Stimulated activated CD4-positive, alpha-beta T cell treated with anti-CD3 and anti-CD28 coated beads, Interleukin-15, amount 100 ng/mL, for 48 hours (primary cell): ENCODE results near the gene KIF3A.

Source experiments
- DNase-seq, 2 donors: peaks; one replicate each; pipeline ENCODE4 v3.0.0-alpha.2; 2020; ENCODE audit warnings: low read depth in 2 of 2

Gene KIF3A

DNA sequence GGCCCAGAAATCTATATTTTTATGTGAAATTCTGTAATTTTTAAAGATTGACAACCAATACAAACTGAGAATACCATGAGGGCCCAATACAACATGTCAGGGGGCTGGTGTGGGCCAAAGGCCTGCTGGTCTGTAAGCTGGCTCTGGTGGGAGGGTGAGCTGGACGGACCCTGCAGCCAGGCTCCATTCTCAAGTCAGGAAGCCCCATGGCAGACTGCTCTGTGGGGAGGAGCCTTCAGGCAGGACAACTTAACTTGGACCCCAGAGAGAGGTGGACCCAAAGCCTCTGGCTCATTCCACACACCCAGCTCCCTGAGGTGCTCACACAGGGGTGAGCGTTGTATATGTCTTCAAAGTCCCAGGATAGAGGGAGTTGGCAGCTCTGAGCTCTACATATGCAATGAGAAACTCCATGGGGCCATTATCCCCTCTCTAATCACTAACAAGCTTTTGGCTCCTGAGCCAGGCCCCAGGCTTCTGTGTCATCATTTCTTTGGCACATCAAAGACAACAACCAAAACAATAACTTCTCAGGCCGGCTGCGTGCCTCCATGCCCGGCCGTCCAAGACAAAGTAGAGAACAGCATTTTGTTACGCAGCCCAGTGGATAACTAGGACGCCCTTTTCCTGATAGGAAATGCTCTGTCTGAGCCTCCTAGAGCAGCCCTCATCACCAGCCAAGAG is 33.3 kb upstream of the KIF3A start:
- no peak for DNase-seq

DNA sequence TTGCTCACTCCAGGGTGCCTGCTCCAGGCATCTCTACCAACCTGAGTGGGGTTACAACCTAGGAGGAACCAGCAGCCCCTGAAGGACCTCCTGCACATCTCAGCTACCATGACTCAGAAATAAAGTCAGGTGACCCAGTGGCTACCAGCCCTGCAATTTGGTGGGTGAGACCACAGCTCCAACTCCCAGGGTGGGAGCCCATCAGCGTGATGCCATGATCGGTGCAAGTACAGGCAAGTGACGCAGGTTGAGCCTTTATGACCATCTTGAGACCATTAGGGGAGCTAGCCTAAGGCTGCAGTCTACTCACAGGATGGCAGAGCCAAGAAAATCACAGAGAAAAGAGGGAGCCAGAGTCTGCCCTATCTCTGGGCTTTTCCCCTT is 31.1 kb upstream of the KIF3A start:
- DNase-seq = no peak

DNA sequence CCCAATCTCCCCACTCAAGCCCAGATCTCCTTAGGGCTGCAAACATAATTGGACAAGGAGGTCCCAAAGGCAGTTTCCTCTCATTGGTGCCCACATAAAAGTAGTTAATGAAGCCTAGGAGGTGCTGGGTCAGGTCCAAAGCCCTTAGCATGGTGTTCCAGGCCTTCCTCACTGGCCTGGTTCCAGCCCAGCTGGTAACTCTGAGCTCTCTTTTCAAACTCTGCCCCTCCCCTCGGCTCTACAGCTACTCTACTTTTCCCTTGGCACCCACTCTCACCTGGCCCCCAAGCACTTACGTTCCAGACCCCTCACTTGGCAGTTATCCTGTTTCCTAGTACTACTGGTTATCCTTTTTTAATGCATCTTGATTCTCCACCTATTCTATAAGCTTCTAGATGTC is 29.8 kb upstream of the KIF3A start:
- DNase-seq = no peak

DNA sequence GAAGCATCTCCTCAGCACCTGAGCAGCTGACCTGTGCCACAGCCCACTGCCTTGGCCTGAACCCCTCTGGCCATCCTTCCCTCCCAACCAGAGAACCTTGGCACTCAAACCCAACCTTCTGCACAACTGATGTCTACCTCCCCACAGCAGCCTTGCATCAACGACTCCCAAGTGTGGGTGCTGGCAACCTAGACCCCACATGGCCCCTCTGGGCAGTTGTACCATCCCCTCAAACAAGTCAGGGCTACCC is 29.4 kb upstream of the KIF3A start:
- no peak for DNase-seq

DNA sequence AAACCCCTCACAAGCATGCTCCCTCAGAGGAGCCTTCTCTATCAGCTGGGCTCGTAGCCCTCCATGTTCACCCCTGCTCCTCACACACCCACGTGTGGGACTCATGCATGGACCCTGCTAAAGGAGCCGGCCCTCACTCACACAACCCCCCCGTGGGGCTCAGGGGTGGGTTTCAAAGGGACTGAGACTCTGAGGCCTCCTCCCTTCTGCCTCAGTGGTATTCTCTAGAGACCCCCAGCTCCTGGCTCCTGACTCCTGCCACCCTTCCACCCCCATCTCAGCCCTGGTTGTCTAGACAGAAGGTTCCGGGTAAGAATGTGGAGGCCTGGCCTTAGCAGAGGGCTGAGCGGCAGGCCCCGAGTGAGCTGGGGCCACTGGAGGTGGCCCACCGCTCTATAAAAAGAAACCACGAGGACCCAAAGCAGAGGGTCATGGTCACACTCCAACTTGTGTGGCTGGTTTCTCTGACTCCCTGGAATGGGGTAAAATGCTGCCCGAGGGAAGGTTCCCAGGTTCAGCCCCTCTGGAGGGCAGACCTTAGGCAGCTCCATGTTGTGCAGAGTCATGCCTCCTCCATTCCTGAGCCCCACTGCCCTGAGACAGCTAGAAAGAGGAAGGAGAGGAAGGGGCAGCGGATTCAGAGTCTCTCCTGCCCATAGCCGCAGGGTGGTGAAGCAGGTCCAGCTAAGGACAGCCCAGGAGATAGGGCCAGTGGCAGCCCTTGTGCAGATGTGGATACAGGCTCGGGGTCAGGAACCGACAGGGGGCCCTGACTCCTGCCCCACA is 28.9 kb upstream of the KIF3A start:
- DNase-seq = no peak

DNA sequence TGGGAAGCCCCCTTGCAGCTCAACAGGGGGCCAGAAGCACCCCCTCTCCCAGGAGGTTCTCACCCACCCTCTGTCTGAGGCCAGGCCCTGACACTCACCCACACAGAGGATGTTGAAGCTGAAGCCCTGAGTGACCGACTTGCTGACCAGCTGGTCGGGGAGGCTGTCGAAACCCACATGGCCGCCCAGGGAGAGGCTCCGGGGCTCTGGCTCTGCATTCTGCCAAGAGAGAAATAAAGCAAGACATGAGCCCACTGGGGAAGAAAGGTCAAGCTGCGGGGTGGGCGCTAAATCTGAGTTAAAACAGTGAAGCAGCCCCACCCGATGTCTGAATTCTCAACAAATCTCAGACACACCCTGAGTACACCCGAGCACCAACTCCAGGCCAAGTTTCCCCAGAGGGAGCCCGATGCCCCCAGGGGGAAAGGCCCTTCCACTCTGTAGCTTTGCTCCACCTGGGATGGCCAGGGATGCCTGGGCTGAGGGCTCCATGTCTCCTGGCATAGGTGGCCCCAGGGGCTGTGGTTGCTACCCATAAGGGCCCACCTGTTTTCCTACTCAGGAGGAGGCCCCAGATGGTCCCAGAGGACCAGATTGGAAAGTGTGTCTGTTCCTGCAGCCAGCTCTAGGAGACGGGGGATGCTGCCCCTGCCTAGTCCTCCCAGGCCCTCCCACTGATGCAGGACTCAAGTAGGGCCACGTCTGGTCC is 28.1 kb upstream of the KIF3A start:
- no peak for DNase-seq

DNA sequence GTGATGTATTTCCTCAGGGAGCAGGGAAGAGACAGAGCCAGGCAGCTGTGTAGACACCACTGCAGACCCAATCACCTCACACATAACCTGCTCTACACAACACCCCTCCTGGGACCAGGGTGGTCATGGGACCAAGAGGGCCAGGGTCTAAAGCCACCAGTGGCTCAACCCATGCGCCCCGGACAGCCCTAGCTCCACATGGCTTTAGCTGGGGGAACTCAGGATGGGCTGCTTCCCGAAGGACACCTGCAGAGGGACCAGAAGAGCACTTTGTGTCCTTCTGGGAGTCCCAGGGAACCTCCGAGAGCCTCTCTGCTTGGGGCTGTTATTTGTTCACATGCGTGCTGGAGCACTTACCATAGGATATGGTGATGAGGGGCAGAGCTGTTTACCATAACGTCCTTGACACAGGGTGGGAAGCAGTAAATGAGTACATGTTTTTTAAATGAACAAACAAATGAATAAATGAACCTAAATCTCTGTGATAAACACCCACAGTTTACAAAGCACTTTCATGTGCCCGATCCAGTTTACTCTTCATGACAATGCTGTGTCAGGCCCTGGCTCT is 27.4 kb upstream of the KIF3A start:
- no peak for DNase-seq

DNA sequence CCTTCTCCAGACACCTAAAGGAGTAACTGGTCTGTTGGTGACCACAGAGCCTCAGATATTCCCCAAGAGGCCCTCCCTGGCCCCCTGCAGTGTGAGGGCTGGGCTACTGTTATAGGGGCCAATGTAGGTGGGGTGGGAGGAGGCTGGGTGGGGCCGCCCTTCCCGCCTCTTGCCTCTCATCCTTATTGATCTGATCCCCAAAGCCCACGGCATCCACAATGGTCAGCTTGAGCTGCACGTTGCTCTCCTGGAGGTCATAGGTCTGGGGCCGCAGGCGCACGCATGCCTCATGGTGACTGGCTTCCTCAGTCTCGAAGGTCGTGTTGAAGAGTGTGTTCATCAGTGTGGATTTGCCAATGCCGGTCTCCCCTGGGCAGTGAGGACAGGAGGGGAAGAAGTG is 26.7 kb upstream of the KIF3A start:
- no peak for DNase-seq

DNA sequence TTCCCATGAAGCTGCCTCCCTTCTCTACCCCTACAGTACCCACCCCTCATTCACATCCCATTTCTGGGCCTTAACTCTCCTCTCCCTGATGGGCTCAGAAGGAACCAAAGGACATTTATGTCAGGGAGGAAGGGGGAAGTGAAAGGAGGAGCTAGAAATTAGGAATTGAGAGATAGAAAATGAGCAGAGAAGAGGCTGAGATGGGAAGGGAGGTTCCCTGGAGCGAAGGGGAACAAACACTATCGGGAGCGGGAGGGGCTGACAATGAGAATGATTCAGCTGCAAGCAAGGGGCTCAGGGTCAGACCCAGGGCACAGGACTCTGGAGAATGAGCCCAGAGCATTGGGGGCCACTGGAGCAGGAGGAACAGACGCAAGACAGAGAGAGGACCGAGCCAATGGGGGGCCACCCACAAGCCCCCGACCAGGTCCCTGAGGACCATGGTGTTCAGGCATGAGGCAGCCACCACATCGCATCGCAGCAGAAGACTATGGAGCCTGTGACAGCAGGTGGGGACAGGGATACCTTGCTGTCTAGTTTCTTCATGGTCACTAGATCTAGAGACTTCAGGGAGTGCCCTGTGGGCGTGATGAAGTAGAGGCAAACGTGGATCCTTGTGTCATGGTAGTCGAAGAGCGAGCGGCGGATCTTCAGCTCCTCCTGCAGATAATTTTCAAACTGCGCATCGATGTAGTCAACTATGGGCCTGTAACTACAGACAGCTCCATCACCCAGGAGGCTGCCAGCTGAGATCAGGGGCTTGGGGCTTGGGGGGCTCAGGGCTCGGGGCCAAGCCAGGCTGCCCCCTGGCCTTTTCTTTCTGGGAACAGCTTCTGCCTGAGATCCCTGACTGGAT is 26.1 kb upstream of the KIF3A start:
- no peak for DNase-seq

DNA sequence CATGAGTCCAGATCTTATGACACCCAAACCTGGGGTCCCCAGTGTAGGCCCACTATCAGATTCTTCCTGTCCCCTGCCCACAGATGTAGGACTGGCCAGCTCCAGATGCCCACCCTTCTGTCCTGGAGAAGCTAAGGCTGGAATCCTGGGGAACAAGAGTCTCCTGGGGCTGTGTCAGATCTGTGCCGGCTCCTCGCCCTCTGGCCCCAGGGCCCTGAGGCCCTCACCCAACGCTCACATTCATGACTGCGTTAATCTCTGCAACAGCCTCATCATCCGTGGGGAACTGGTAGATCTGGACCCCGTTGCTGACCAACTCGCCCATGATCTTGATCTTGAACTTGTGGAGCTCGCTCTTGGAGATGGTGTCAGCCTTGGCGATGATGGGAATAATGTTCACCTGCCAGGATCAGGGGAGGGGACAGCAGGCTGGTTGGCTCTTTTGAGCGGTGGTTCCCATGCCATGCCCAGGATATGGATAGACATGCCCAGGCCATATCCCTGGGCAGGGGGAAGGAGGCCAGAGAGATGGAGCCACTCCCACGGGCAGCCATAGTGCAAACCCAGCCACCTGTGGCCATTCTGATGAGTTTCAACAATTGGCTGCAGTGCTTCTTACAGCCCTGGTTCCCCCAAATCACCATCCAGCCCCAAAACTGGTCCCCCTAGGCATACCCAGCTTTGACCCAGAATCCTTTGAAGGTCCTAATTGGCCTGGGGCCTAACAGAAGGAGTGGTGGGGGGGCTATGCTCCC is 25.1 kb upstream of the KIF3A start:
- no peak for DNase-seq

DNA sequence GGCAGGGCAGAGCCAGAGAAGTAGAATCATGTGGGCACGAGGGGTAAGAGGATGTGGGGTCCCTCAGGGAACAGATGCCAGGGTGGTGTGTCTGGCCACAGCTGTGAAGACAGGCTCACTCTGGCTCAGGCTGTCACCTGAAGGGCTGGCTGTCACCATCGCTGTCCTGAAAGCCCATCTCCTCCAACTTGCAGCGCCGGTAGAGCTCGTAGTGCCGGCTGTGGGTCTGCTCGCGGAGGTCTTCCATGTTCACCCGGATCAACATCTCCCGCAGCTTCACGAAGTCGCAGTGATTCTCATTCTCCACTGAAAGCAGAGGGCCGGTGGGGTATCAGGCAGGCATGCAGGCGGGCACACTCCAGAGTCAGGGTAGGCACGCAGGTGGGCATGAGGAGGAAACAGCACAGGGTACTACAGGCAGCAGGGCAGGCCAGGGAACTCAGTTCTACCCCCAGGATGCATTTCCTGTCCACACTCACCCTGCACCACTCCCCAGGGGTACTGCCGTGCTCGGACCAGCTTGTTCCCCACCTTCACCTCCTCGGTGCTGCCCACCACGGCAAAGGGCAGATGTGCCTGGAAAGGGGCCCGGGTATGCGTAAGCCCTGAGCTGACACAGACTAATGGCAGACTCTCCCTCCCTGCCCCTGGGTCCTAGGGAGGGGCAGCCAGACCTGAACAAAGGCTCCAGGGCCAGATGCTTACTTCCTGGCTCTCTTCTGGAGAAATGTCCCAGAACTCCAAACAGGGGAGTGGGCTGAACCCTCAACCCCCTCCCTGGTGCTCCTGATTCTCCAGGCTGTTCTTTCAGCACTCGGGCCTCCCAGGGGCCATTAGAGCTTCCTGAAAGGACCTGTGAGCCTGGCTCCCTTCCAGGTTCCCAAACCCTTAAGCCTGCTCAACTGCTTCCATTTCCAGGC is 24.2 kb upstream of the KIF3A start:
- DNase-seq = no peak

DNA sequence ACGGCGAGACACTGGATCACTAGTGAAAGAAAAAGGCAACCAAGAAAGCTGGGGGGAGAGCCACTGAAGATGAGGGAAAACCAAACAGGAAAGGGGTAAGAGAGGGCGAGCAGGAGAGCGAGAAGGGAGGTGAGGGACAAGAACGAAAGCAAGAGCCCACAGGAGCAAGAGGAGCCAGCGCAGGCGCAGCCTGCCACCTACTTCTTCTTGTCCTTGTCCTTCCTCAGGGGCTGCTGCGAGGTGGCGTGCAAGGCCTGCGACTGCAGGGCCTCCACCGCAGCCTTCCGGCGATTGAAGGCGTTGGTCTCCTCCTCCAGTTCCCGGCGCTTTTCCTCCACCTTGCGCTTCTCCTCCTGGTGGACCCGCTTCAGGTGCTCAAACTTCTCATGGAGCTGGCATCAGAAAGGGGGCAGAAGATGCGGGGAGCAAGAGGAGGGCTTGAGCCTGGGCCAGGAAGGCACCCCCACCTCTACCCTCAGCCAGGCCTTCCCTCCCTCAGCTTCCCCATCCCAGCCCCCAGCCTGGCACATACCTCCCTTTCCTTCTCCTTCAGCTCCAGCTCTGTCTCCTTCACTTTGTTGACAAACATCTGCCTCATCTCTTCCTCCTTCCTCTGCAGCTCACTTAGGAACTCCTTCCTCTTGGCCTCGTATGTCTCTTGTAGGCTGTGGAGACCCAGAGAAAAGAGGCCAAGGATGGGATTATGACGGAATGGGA is 23.4 kb upstream of the KIF3A start:
- DNase-seq = no peak

DNA sequence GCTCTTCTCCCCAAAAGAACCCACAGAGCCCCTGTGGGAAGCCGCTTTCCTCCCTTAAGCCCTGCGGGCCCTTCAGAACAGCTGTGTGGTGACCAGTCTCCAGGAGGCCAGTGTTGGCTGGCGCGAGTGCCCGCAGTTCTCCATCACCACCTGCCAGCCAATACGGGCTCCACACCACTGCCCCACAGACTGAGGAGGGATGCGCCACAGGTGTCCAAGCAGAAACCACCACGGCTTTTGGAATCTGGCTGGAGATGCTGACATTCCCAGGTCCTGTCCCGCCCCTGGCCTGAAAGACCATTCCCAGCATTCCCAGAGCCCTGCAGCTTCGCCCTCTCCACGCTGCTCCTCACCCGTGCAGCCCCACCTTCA is 22.7 kb upstream of the KIF3A start:
- DNase-seq = no peak

DNA sequence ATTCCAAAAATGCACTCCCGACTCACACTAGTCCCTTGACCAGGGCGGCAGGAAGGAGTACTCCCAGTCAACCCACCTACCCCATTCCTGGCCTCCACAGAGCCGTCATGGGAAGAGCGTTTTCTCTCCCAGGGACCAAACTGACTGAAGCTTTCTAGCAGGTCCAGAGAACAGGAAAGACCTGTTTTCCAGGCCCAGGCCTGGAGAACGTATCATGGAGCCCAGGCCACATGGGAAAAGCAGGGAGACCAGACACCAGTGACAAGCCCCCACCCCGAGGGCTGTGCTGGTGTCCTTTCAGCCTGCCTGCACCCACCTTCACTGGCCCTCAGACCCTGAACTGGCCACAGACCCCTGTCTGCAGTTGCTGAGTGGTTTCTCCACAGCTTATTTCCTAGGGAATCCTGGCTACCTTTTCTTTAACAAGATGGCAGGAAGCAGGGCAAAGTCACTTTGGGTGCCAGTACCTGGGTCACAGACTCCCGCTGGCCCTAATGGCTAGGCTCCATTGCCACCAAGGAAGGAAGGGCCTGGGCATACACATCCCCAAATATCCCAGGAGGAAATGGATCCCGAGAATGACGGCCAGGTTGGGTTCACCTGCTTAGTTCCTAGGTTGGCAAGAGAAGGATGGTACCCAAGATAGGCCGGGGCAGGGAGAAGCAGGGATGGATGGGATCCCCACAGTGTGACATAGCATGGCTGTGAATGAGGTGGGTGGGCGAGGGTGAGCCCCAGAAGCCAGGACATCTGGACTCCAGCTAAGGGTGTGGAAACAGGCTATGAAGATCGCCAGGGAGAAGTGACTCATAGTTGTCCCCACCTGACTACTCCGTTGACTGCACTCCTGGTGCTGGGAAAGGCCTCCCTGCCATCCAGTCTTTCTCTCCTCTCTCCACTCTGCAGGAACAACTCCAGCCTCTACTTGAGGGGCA is 22.0 kb upstream of the KIF3A start:
- DNase-seq = no peak

DNA sequence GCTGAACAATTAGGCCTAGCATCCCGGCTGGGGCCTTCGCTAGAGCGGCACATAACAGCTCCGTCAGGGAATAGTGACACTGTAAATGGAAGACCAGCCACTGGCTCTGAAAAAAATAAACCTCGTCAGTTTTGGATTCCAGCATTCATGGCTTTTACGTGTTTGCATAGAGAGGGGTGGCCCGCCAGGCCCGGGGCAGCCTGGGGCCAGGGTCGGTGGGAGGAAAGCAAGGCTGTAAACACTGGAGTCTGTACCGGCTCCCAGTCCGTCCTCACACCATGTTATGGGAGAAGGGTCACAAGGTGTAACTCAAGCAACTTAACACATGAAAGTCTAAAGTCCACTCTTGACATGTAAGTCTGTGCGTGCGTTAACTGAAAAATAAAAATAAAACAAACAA is 21.1 kb upstream of the KIF3A start:
- no peak for DNase-seq

DNA sequence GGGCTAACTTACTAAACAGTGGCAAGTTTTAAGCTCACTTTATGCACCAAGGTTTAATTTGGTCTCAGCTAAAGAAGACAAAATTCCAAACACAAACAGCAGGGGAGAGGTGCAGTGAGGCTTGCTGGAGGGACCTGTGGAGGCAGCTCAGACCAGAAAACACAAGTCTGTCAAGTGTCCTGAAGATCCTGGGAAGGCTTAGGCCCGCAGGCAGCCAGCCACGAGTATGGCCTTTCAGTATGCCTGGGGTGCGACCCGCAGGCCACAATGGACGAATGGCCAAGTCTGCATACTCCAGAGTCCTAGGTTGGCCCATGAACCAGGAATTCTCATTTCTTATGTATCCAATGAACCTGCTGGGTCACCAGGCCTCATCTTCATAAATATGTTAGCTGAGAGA is 19.2 kb upstream of the KIF3A start:
- no peak for DNase-seq

DNA sequence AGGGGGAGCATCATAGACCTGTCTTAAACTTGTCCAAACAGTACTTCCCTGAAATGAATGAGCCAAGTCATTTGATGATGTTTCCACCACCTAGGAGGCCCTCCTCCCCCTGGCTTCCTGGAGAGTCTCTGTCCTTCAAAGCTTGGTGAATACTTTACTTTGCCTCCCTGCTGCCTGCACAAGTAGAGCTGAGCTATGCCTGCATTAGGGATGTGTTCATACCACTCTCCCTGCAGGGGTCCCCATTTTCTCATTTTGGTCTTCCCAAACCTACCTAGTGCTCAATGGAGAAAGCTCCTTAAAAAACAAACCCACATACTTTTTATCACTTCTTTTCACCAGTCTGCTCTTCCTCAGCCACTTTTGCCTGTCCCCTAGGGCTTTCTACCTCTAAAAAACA is 17.6 kb upstream of the KIF3A start:
- no peak for DNase-seq

DNA sequence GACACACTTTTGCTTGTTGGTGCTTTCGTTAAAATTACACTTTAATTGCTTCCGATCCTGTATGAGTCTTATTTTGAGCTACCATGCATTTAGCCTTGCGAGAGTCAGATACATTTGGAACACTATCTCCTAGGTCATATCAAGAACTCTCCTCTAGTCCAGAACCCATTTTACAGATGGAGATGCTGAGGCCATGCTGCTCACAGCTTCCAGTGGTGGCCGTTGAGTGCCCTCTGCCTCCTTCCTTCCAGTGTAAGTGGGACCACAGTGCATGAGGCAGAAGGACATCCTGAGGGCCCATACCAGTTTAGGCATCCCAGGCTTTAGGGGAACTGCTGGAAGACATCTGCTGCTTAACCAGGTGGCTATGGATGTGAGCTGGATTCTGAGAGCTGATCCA is 16.8 kb upstream of the KIF3A start:
- DNase-seq = no peak
